Stimulated activated CD4-positive, alpha-beta T cell treated with anti-CD3 and anti-CD28 coated beads, Interleukin-4, amount 100 ng/mL, for 1 hour (primary cell): ENCODE measurements around the gene IGHMBP2.
"Not testable (repeated sequence)": the region's sequence is repeated elsewhere in the genome, so short reads cannot be mapped to it uniquely, and the experiment has no call there.

Experiments
- DNase-seq: peaks from one replicate; pipeline ENCODE4 v3.0.0-alpha.2; 2020

Gene IGHMBP2

DNA sequence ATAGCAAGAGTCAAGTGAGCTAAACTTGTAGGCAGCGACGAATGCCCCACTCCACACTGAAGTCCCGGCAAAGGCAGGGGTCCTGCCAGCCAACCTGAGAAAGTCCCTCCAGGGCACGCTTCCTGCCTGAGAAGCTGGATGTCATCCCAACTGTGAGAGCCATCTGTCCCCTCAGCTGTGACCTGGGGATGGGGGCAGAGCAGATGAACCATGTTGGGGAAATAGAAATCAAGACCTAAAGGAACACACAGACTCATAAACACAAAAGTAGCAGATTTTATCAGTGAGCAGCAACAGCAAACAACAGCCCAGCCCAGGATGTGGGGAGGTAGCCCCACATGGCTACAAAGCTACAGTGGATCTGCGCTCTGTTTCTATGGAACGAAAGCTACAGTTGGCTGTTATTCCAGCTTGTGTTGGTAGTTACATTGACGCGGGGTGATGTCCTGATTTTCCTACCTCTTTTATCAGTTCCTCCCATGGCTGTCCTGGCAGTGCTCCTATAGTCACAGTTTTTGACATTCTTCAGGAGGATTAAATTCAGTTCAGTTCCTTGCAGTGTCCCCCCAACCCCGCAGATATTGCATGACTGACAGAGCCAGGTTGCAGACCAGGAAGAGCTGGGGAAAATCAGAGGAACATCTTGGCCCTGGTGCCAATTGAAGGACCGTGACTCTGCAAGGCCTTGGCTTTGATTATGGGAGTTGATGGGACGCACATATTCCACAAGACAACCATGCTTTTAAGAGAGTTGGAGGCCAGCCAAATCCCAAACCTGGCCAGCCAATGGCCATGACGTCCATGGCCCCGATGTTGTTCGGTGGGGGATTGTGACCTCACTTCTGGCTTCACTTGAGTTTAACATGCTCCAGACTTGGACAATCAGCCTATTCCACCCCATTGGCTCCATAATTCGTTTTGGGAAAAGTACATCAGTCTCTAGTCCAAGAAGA lies 62.5 kb downstream of the IGHMBP2 start:
- DNase-seq, result no peak

DNA sequence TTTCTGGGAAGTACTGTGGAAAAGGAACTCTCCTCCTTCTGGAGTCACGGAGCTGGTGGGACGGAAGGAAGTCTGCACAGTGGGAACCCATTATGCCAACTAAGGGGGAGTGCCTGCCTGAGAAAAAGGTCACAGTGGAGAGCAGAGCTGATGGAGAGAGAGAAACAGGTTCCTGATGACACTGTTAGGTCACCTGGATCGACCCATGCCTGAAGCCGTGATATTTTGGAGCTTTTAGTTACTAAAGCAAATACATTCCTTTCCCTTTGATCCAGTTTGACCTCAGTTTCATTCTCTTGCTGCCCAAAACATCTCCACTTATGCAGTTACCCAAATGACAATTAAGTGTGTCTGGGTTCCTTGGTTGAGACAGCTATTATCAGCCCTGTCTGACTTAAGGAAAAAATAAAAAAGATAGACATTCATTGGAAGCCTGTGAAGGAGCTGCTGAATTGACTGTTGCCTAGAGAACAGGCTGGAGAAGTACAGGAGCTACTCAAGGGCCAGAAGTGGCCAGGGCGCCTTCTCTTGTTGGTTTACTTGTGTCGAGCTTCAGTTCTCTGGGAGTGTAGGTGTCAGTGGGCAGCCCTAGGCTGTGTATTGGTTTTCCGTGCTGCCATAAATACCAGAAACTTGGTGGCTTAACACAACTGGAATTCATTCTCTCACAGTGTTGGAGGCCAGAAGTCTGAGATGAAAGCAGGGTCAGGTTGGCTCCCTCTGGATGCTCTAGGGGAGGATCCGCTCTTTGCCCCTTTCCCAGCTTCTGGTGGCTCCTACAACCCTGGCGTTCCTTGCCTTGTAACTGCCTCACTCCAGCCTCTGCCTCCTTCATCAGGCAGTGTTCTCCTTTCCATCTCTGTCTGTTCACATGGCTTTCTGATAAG lies 63.4 kb downstream of the IGHMBP2 start:
- DNase-seq, result no peak

DNA sequence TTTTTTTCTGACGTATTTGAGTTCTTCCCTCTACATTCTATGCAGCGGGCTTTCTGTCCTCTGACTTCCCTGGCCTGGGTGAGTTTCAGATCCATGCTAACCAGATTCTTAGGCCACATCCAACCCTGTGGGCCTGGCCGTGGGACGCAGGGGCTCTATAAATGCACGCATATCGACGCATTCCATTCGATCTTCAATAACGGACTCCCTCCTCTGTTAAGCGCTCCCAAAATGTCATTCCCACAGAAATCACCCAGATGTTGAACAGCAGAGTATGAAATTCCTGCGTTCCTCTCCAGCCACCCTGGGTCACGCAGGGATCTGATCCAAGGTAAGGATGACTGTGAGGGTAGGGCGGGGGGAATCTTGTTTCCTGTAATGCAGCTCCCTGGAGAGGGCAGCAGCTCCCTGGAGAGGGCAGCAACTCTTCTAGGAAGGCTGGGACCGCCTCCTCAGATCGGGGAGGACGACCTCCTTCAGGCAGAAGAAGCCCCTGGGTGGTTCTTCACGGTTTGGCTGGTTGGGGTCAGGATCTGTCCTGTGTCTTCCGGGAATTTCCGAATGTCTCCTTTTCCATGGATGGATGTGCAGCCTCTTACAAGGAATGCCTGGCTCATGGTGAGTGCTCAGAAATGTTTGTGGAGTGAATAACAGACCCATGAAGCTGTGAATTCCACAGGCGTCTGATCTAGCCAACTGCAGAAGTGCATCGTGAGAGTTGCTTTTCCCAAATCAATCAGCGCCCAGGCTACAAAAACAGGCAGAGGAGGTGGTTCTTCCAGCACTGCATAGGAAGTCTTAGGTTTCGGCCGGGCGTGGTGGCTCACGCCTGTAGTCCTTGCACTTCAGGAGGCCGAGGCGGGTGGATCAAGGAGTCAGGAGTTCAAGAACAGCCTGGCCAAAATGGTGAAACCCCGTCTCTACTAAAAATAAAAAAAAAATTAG lies 64.9 kb downstream of the IGHMBP2 start:
- DNase-seq, result no peak

DNA sequence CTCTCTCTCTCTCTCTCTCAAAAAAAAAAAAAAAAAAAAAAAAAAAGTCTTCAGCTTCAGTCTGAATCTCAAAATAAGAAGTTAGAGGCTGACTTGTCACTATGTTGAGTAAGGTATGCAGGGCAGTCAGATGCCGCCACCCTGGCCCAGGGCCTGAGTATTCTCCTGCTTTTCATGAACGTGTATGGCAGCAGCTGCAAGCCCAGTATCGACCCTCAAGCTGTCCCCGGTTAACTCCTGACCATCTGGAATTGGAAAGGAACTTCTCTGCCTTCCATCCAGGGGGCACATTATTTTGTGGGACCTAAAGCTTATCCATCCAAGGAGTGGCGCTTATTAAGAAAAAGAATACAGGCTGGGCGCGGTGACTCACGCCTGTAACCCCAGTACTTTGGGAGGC lies 65.7 kb downstream of the IGHMBP2 start:
- no peak for DNase-seq

DNA sequence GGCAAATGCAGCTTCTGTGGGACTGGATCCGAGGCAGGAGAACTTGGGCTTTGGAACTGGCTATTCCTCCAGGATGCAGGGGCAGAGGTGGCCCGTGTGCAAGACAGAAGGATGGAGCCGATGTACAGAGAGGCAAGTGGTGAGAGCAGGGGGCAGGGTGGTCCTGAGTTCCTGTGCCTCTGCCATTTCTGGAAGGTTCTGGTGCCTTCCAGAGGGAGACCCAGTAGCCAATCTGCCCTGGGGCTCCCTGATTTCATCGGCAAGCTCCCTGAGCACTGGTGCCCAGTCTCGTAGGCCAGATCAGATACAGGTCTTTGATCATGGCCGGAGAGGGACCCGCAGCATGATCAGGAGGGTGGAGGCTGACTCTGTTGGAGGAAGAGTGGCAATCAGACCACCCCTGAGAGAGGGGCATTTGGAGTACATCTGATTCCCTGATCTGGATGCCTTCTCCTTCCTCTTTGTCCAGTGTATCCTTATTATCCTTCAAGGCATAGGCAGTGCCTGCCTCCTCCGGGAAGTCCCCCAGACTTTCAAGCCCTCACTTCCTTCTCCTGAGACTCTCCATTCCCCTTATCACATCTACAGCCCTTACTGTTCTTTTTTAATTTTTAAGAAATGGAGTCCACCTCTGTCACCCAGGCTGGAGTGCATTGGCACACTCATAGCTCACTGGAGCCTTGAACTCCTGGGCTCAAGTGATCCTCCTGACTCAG lies 67.4 kb downstream of the IGHMBP2 start:
- DNase-seq, result no peak

DNA sequence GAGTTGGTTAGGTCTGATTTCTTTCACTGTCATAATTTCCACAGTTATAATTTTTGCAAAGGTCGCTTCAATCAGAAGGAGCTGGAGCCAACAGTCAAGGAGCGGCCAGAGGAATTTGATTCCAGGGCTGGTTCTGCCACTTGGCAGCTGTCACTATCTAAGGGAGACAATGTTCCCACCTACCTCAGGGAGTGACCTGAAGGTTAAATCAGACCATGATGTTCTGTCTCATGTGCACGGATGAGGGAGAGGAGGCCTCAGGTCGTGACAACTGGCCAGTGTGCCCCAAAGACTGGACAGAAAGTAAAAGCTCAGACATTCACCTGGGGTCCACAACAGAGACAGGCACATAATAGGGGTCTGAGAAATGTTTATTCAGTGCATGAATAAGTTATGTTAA lies 69.5 kb downstream of the IGHMBP2 start:
- no peak for DNase-seq

DNA sequence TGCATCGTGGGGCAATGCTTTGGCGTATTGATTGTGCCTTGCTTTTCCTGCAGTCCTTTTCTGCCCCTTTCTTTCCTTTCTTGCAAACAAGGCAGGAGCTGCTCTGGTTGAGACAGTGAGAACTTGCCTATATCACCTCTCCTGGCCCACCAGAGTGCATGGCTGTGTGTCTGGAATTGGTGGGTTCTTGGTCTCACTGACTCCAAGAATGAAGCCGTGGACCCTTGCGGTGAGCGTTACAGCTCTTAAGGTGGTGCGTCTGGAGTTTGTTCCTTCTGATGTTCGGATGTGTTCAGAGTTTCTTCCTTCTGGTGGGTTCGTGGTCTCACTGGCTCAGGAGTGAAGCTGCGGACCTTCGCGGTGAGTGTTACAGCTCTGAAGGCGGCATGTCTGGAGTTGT lies 70.0 kb downstream of the IGHMBP2 start:
- DNase-seq, result not testable (repeated sequence)

DNA sequence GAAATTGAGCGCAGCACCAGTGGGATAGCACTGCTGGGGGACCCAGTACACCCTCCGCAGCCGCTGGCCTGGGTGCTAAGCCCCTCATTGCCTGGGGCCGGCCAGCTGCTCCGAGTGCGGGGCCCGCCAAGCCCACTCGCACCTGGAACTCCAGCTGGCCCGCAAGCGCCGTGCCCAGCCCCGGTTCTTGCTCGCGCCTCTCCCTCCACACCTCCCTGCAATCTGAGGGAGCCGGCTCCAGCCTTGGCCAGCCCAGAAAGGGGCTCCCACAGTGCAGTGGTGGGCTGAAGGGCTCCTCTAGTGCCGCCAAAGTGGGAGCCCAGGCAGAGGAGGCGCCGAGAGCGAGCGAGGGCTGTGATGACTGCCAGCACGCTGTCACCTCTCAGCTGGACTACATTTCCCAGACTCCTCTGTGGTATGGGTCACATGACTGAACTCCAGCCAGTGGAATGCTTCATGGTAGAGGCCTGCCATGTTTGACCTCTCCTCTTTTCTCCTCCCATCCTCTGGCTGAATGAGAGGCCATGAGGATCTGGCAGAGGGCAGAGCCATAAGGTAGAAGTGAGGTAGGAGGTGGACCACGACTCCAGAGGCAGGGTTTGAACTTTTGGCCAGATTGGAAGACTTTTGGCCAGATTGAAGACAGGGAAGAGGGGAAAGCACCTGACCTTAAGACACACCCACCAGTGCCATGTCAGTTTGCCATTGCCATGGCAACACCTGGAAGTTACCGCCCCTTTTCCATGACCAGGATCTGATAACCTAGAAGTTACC lies 70.9 kb downstream of the IGHMBP2 start:
- DNase-seq, result no peak

DNA sequence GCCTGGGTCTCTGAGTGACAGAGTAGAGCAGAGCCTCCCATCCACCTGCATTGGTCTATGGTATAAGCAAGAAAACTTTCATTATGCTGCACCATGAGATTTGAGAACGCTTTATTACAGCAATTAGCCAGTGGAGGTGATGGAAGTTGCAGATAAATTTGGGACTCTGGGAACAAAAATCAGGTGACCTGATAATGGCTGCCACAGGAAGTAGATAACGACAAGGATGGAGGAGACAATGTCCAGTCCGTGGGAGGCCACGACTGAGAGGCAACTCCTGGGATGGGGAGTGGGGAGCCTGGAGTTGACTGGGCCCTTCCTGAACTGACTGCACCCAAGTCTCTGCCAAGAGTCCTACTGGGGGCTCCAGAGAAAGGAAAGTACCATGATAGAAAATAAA lies 72.4 kb downstream of the IGHMBP2 start:
- DNase-seq, result no peak

DNA sequence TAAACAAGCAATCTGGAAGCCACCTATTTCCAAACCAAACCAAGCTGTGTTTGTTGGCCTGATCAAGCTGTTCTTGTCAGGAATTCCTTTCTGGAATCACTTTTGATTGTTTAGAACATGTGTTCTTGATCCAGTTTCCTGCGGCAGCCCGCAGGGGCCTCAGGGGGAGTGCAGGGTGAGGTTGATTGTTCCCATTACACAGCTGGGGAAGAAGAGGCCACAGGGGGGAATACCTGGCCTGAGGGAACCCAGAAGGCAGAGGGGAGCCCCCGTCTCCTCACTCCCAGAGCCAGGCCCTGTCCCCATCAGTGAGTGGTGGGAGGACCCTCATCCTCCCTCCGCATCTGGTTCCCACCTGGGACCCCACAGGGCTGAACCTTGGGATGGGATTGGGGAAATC lies 72.9 kb downstream of the IGHMBP2 start:
- DNase-seq, result no peak

DNA sequence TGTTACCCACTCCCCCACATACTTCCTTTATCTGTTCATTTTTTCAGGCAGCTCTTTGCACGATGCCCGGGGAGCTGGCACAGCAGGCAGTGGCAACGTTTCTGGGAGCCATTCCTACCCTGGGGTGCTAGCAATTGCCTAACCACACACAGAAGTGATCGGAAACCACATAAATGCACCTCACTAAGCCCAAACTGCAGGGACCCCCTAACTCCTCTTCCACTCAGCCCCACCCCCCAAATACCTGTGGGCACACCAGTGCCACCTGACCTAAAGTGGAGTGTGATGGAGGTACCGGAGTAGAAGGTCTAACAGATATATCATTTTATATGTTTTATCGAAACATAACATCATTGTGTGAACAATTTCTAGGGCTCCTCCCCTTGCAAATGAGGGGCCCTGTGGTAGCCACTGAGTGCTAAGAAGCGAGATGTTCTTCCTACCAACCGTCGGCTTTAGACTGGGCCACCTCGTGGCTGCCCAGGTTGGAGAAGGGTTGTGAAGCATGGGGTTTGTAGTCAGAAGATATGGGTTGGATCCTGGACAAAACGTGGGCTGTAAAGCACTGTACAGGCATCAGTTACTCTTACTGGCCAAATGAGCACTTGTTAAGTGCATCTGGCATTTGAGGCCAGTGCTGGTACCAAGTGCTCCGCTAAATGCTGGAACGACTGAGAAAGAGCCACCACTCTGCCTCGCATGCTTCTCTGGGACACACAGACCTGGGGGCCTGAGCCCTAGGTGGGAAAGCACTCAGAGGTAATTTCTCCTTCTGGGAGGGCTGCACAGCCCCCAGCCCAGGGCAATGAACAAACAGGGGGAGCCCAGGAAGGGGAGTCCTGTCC lies 74.3 kb downstream of the IGHMBP2 start:
- no peak for DNase-seq

DNA sequence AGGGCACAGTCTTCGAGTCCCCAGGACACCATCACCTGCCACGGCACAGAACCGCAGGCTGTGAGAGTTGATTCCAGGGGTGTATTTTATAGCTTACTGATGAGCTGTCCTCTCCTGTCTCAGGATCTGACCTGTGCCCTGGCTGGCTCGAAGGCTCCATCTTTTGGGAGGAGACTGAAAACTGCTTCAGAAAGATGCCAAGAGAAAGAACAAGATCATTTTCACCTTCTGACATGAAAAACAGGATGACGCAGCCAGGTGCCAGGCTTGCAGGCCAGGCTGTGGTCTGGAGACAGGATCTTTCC lies 74.9 kb downstream of the IGHMBP2 start:
- DNase-seq, result no peak

DNA sequence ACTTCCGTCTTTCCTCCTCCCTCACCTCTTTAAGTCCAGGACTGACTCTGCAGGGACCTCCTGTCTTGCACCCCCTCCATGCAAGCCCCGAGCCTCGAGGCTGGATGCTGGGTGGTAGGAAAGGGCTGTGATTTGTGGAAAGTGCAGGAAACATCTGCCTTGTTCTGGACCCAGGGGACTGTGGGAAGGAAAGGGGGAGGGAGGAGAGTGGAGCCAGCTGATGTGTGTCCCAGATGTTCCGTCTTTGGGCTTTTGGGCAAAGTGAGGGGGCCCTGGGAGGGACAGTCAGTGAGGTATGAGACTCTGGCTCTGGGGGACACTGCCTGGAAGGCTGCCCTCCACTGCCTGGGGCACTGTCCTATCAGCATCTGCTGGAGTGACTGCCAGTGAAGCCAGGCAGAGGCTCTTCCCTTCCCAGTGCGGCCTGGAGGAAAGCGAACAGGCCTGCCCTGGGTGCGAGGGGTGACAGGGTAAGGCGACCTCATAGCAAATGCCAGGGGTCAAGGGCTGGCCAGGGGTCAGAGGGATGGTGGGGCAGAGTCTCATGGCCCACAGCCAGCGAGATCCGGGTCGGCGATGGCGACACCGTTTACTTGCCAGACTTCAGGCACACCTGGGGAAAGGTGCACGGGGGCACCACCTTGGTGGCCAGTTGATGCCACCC lies 75.4 kb downstream of the IGHMBP2 start:
- no peak for DNase-seq

DNA sequence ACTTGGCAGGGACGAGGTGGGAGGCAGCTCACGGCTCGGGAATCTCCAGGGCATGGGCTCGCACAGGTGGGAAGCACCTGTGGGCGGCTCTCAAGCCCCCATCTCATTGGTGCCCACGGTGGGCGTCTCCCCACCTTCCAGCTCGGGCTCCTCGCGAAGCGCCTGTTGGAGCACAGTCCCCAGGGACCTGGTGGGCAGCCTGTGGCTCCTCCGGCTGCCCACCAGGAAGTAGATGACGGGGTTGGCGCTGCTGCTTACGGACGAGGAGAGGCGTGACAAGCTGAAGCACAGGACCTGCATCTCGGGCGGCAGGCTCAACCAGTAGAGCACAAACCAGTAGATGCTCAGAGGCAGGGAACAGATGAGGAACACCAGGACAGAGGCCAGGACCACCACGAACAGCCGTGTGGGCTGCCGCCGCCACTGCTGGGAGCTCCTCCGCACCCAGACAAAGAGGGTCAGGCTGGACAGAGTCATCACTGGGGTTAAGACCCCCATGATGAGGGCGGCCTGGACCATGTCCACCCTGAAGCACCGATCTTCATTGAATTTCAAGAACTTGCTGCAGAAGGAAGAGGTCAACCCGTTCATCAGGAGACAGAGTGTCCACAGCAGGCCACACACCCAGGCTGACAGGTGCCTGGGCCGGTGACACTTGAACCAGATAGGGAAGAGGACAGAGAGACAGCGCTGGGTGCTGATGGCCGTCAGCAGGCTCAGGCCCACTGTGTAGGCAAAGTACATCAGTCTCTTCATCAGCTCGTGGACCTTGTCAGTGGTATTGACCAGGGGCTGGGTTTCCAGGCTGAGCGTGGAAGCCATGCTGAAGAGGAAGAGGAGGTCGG lies 76.5 kb downstream of the IGHMBP2 start:
- no peak for DNase-seq

DNA sequence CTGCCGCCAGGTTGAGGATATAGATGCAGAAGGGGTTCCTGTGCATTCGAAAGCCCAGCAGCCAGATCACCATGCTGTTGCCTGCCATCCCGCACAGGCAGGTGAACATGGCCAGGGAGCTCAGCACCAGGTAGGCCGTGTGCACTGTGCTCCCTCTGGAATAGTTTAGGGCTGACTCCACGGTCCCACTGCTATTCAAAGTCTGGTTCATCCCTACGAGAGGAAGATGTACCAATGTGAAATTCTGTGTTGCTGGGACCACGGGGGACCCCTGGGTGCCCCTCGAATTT lies 77.0 kb downstream of the IGHMBP2 start, which contains the start of gene MRGPRD:
Gene MRGPRD, minus strand, starts transcription at position 211 of the 290 bp plus-strand sequence. Its CDS starts 0 bp downstream, at position 211.
- no peak for DNase-seq

DNA sequence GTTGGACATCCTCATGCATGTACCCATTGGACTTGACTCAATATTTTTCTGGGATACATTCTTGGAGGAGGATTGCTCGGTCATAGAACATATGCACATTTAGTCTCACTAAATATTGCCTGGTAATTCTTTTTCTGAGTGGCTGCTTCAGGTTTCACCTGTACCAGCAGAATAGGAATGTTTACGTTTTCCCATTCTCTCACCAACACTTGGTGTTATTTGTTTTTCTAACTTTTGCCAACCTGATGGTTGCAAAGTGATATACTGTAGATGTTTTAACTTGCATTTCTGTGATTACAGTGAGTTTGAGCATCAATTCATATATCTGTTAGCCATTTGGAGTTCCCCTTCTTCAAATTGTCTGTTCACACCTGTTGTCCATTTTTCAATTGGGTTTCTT lies 78.4 kb downstream of the IGHMBP2 start:
- DNase-seq, result no peak

DNA sequence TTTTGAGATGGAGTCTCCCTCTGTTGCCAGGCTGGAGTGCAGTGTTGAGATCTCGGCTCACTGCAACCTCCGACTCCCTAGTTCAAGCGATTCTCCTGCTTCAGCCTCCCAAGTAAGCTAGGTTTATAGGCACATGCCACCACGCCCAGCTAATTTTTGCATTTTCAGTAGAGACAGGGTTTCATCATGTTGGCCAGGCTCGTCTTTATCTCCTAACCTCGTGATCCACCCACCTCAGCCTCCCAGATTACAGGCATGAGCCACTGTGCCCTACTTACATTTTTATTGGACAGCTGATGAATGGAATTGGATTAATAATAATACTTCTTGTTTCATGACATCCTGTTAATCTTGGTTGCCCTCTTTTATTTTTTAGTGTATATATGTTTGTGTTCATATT lies 80.1 kb downstream of the IGHMBP2 start:
- no peak for DNase-seq

DNA sequence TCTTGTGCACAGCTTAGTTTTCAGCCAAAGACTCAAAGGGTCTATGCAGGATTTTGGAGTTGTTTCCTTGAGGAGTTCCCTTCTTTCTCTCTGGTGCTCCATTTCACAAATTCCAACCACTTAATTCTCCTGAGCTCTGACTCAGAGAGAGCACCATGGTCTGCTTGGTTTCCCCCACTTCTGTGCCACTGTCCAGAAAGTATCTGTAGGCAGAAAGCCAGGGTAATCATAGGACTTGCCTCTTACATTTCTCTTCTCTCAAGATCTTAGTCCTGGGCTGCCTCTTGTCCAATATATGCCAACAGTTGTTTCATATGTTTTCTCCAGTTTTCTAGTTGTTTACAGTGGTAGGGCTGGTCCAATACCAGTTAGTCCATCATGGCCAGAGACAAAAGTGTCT lies 83.5 kb downstream of the IGHMBP2 start:
- DNase-seq, result no peak

DNA sequence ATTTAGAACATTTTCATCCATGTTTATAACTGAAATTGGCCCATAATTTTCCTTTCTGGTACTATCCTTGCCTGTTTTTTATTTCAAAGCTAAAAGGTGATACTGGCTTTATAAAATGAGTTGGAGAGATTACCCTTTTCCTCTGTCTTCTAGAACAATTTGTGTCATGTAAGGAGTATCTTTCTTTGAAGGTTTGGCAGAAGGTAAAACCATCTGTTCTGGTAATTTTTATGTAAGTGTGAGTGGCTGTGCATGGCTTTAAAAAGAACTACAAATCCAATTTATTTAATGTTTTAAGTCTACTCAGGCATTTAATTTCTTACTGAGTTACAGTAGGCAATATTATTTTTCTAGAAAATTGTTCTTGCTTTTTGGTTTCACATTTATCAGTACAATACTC lies 84.8 kb downstream of the IGHMBP2 start:
- DNase-seq, result no peak
